IMR-90 (cell line): ENCODE results near the gene TF.

Experiments used
- BHLHE40 ChIP-seq: fragments of 150-350 bp; IDR thresholded peaks from 2 replicates; pipeline ENCODE4 v1.6.1; 2016; ENCODE audit warnings: mild to moderate bottlenecking, low read depth, low read length
- CEBPB ChIP-seq: IDR thresholded peaks from 2 replicates; pipeline ENCODE4 v1.6.1; 2012; ENCODE audit warnings: low read depth, low read length, improper control_type of control experiment
- FOS ChIP-seq: fragments of 150-350 bp; IDR thresholded peaks from 2 replicates; pipeline ENCODE4 v1.6.1; 2016; ENCODE audit warnings: low read depth, low read length
- MAFK ChIP-seq: IDR thresholded peaks from 2 replicates; pipeline ENCODE4 v1.6.1; 2012; ENCODE audit warnings: low read depth, low read length, improper control_type of control experiment
- MAZ ChIP-seq: IDR thresholded peaks from 2 replicates; pipeline ENCODE4 v1.6.1; 2012; ENCODE audit warnings: low read depth, mild to moderate bottlenecking, low read length, improper control_type of control experiment, moderate library complexity, borderline replicate concordance
- MXI1 ChIP-seq: IDR thresholded peaks from 2 replicates; pipeline ENCODE4 v1.6.1; 2012; ENCODE audit warnings: low read depth, mild to moderate bottlenecking, low read length, moderate library complexity, borderline replicate concordance
- POLR2A ChIP-seq: IDR thresholded peaks from 2 replicates; pipeline ENCODE4 v1.6.1; 2012; ENCODE audit warnings: mild to moderate bottlenecking, low read depth, low read length
- RAD21 ChIP-seq: IDR thresholded peaks from 2 replicates; pipeline ENCODE4 v1.6.1; 2012; ENCODE audit warnings: low read length, improper control_type of control experiment
- RCOR1 ChIP-seq: IDR thresholded peaks from 2 replicates; pipeline ENCODE4 v1.6.1; 2012; ENCODE audit warnings: mild to moderate bottlenecking, low read length, improper control_type of control experiment; ENCODE audit not compliant: insufficient replicate concordance
- RFX5 ChIP-seq: IDR thresholded peaks from 2 replicates; pipeline ENCODE4 v1.8.0; 2012; ENCODE audit warnings: low read depth, mild to moderate bottlenecking, low read length, moderate library complexity
- SMC3 ChIP-seq: fragments of 150-350 bp; IDR thresholded peaks from 2 replicates; pipeline ENCODE4 v1.6.1; 2016; ENCODE audit warnings: low read depth, mild to moderate bottlenecking, antibody characterized with exemption, low read length, moderate library complexity
- TF ChIP-seq, protein P1 (sequence below): conservative IDR thresholded peaks from 2 replicates; pipeline ENCODE4 v1.5.1; 2012; ENCODE audit warnings: mild to moderate bottlenecking, low read depth, low read length, improper control_type of control experiment
- TF ChIP-seq, protein P2 (sequence below): fragments of 150-350 bp; IDR thresholded peaks from 2 replicates; pipeline ENCODE4 v1.6.1; 2016; ENCODE audit warnings: low read depth, mild to moderate bottlenecking, low read length, moderate library complexity, borderline replicate concordance
- TF ChIP-seq, protein P3 (sequence below): fragments of 150-350 bp; IDR thresholded peaks from 2 replicates; pipeline ENCODE4 v1.6.1; 2017; ENCODE audit warnings: mild to moderate bottlenecking, antibody characterized with exemption, low read length, low read depth

DNA sequence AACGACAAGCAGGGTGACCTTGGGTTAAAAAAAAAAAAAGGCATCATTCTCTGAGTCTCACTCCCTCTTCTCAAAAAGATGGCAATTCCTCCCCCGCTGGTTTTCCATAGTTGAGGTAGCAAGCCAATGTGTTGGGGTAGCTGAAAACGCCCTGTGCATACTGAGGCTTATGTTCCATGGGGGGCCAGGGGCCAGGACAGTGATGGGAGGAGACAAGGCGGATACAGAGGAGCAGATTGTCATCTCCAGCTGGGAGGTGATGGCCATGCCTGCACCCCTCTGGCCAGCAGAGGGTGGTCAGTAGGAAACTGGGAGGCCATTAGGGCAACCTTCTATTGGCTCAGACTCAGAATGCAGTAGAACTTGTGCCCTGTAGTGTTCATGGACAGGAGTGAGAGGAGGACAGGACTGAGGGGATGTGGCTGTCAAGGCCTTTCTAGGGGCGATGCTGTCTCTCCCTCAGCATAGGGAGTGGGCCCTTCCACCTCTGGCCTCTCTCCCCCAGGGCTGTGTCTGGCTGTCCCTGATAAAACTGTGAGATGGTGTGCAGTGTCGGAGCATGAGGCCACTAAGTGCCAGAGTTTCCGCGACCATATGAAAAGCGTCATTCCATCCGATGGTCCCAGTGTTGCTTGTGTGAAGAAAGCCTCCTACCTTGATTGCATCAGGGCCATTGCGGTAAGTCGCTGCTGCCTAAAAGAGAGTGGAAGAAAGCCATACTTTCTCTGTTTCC, 1.9 kb downstream of the TF start:
- TF ChIP-seq SMC3 (no peak), RCOR1 (no peak), POLR2A (no peak), CEBPB (no peak), MXI1 (no peak), BHLHE40 (no peak), RFX5 (no peak), RAD21 (no peak), MAFK (no peak), FOS (no peak), MAZ (no peak)
- TF ChIP-seq, protein P1, sequence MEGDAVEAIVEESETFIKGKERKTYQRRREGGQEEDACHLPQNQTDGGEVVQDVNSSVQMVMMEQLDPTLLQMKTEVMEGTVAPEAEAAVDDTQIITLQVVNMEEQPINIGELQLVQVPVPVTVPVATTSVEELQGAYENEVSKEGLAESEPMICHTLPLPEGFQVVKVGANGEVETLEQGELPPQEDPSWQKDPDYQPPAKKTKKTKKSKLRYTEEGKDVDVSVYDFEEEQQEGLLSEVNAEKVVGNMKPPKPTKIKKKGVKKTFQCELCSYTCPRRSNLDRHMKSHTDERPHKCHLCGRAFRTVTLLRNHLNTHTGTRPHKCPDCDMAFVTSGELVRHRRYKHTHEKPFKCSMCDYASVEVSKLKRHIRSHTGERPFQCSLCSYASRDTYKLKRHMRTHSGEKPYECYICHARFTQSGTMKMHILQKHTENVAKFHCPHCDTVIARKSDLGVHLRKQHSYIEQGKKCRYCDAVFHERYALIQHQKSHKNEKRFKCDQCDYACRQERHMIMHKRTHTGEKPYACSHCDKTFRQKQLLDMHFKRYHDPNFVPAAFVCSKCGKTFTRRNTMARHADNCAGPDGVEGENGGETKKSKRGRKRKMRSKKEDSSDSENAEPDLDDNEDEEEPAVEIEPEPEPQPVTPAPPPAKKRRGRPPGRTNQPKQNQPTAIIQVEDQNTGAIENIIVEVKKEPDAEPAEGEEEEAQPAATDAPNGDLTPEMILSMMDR, result no peak
- TF ChIP-seq, protein P2, sequence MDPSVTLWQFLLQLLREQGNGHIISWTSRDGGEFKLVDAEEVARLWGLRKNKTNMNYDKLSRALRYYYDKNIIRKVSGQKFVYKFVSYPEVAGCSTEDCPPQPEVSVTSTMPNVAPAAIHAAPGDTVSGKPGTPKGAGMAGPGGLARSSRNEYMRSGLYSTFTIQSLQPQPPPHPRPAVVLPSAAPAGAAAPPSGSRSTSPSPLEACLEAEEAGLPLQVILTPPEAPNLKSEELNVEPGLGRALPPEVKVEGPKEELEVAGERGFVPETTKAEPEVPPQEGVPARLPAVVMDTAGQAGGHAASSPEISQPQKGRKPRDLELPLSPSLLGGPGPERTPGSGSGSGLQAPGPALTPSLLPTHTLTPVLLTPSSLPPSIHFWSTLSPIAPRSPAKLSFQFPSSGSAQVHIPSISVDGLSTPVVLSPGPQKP, result no peak
- TF ChIP-seq, protein P3, sequence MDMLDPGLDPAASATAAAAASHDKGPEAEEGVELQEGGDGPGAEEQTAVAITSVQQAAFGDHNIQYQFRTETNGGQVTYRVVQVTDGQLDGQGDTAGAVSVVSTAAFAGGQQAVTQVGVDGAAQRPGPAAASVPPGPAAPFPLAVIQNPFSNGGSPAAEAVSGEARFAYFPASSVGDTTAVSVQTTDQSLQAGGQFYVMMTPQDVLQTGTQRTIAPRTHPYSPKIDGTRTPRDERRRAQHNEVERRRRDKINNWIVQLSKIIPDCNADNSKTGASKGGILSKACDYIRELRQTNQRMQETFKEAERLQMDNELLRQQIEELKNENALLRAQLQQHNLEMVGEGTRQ, result no peak
